IMR-90 (cell line): Measurements from ENCODE around the gene HIGD2A.

Source experiments
- POLR2A ChIP-seq: IDR thresholded peaks from 2 replicates; pipeline ENCODE4 v1.6.1; 2012; ENCODE audit warnings: mild to moderate bottlenecking, low read depth, low read length
- RAD21 ChIP-seq: IDR thresholded peaks from 2 replicates; pipeline ENCODE4 v1.6.1; 2012; ENCODE audit warnings: low read length, improper control_type of control experiment
- TF ChIP-seq, protein P1 (sequence below): conservative IDR thresholded peaks from 2 replicates; pipeline ENCODE4 v1.5.1; 2012; ENCODE audit warnings: mild to moderate bottlenecking, low read depth, low read length, improper control_type of control experiment

- TF ChIP-seq, protein P1, sequence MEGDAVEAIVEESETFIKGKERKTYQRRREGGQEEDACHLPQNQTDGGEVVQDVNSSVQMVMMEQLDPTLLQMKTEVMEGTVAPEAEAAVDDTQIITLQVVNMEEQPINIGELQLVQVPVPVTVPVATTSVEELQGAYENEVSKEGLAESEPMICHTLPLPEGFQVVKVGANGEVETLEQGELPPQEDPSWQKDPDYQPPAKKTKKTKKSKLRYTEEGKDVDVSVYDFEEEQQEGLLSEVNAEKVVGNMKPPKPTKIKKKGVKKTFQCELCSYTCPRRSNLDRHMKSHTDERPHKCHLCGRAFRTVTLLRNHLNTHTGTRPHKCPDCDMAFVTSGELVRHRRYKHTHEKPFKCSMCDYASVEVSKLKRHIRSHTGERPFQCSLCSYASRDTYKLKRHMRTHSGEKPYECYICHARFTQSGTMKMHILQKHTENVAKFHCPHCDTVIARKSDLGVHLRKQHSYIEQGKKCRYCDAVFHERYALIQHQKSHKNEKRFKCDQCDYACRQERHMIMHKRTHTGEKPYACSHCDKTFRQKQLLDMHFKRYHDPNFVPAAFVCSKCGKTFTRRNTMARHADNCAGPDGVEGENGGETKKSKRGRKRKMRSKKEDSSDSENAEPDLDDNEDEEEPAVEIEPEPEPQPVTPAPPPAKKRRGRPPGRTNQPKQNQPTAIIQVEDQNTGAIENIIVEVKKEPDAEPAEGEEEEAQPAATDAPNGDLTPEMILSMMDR: no peak
- TF ChIP-seq POLR2A (no peak), RAD21 (no peak)
These were observed 26.2 kb downstream of the HIGD2A start for GRCh38 chr5:176414704-176415103.
